GM19025 (cell line): Measurements from ENCODE around the gene NTMT1.

Source experiments
- ATAC-seq: cut with Tn5 transposase; IDR thresholded peaks from one replicate; pipeline ENCODE4 v1.9.1; 2021; ENCODE audit warnings: mild to moderate bottlenecking, low read depth, moderate library complexity; ENCODE audit not compliant: unreplicated experiment

Gene NTMT1

DNA sequence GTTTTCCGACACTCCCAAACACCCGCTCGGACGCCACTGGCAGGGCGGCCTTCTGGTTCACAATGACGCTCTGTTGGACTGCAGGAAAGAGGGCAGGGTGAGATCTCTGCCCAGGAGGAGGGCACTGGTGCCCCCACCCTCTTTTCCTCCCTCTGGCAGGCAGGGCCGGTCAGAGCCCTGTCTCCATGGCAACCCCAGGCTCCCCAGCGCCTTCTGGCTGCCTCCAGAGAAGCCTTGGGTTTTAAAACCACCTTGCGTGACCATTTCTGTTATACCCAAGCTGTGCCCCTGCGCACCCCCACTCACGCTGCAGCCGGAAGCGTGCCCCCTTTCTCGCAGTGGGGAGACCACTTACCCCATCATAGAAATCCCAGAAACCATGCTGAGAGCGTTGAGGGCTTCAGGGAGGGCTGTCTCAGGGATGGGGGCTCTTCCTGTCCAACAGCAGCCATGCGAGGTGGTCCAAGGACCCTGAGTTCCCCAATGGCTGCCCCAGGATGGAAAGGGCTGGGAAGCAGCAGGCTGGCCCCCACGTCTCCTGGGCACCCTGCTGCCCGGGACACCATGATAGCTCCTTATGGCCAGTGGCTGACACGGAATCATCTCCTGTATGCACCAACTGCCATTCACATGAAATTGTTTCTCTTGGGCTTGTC is 12.3 kb upstream of the NTMT1 start:
- no peak for ATAC-seq

DNA sequence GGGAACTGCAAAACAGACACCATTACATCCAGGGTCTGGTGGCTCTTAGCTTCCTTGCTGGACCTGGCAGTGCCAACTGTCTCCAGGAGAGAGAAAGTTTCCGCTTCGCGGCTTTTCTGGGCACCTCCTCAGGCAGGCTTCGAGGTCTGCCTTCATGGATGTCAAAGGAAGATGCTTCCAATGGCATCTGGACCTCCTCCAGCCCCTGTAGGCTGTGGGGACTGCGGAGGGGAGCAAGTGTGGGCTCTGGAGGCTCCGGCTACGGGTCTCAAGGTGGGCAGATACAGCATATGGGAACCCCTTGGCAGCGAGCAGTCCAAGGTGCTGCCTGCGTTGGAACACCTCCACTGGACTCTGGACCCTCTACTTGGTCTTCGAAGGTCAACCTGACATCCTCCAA is 11.0 kb upstream of the NTMT1 start:
- no peak for ATAC-seq

DNA sequence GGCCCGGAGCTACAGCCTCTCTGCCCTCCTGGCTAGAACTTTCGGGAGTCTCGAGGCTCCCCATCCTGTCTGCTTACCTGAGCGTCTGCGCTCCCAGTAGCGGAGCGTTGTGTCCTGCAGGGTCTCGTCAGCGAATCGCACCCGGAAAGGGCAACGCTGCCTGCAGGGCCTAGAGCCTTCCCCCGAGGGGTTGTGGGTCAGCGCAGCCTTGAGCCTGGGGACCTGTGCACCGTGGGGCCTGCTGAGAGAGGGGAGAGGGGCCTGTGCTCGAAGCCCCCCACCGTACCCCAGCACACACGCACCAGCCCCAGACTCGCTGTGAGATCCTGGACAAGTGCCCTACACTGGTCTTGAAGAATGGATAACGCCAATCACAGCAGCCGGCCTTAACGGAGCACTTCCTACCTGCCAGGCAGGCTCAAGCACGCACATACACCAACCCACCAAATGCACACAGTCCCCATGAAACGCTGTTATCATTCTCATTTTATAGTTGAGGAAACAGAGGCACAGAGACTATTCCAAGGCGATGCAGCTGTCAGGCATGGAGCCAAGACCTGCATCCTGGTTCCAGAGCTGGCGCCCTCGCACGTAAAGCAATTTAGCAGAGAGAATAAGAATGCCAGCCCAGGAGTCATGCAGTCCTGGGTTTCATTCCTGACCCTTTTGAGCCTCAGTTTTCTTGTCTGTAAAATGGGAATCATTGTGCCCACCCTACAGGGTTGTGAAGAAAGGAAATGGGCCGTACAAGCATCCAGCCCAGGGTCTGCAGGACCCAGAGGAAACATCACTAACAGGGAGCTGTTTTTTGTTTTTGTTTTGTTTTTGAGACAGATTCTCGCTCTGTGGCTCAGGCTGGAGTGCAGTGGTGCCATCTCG is 10.3 kb upstream of the NTMT1 start:
- ATAC-seq = no peak

GRCh38 chr9:129617167-129617566 is 8.8 kb upstream of the NTMT1 start:
- ATAC-seq = no peak

DNA sequence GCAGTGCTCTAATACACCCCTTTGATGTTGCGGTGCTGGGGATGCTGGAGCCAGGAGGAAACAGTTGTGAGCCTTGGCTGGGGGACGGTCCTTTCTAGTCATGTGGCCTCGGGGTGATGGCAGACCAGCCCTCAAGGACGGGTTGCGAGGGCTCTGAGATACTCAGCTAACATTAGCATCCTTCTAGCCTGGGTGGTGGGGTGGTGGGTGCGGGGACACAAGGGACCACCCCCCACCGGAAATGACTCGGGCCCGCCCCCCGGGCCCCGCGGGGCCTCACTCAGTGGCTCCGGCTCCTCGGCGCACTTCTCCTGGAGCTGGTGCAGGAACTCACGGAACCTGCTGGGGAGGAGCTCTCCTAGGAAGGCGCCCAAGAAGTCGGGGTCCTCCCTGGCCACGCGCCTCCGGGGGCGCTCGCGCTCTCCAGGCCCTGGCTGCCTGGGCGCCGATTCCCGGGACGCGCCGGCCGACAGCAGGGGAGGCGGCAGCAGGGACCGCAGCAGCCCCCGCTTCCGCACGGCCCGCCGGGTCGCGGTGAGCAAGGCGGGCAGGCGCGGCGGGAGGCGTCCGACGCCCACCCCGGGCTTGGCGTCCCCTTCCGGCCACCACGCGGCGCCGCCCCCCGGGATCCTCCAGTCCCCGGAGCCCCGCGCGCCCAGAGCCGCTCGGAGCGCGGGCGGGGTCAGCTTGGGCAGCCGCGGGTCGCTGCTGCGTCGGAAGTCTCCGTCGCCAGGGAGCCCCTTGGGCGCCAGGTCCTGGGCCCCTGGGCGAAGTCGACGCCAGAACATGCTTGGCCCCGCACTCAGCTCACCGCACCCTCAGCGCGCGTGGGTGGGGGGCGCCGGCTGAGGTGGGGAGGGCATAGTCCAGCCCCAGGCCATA is 5.9 kb upstream of the NTMT1 start:
- no peak for ATAC-seq

- ATAC-seq = no peak
Observed at GRCh38 chr9:129620669-129621295, 5.2 kb upstream of the NTMT1 start, which contains the start of gene C9orf50. Gene C9orf50, minus strand, starts transcription at chr9:129621101. Its CDS starts 527 bp downstream, at chr9:129620574.

DNA sequence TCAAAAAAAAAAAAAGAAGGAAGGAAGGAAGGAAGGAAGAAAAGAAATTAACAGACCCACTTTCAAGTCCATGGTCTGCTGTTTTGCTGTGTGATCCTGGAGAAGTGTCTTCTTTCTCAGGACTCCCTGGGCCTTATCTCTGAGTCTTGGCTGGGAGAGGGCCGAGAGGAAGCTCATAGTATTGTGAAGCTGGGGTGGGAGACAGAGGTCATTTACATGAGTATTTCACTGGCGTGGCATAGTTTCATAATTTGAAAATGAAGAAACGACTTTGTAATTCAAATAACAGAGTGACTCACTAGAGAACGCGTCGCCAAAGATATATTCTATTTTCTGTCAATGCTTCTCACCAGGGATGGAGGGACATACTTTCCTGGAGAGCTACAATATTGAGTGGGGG is 2.6 kb upstream of the NTMT1 start:
- no peak for ATAC-seq

DNA sequence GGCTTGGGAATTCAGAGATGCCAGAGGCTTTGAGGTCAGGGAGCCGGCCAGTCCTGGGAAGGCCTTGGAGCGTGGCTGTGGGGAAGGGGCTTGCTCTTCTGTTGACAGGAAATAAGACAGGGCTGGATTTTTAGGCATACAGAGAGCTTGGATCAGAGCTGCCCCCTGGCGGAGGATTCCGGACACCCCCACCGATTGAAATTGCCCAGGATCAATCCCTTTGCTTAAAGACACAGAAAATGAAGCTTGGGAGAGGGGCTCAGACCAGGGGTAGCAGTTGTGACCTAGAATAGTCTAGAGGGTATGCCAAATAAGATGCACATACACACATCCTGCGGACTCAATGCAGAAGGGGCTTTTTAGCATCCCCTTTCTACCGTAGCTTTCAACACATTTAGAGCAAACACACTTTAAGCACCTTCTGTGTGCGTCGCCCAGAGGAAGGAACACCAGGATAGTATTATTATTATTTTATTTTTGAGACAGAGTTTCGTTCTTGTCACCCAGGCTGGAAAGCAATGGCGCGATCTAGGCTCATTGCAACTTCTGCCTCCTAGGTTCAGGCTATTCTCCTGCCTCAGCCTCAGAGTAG is 1.7 kb upstream of the NTMT1 start:
- no peak for ATAC-seq

GRCh38 chr9:129624947-129625346 is 1.0 kb upstream of the NTMT1 start:
- no peak for ATAC-seq

DNA sequence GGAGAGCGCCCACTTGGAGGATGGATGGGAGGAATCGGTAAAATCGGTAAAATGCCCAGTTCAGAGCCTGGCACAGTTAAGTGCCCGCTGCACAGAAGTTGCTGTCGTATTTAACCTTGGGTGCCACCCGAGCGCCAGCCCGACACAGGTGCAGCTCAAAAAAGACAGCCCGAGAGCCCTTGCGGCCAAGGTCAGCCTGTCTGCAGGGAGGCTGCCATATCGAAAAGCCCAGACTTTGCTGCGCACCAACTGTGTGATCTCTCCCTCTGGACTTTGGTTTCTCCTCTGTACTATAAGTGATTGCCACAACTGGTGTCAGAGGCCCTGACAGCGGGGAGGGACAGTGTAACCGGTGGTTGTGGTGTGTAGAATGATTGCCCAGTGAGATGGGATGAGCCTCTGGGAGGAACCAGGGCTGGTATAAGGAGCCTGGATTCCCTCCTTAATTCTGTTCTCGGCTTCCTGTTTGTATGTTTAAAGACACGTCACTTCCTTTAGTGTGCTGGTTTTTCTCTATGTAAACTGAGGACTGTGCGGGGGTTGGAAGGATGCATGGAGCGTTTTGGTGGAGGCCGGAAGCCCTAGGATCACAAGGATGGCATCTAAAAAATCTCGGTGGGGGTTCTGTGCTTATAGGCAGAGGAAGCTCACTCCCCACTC is 792 bp downstream of the NTMT1 start:
- ATAC-seq = peak; percentile 17

DNA sequence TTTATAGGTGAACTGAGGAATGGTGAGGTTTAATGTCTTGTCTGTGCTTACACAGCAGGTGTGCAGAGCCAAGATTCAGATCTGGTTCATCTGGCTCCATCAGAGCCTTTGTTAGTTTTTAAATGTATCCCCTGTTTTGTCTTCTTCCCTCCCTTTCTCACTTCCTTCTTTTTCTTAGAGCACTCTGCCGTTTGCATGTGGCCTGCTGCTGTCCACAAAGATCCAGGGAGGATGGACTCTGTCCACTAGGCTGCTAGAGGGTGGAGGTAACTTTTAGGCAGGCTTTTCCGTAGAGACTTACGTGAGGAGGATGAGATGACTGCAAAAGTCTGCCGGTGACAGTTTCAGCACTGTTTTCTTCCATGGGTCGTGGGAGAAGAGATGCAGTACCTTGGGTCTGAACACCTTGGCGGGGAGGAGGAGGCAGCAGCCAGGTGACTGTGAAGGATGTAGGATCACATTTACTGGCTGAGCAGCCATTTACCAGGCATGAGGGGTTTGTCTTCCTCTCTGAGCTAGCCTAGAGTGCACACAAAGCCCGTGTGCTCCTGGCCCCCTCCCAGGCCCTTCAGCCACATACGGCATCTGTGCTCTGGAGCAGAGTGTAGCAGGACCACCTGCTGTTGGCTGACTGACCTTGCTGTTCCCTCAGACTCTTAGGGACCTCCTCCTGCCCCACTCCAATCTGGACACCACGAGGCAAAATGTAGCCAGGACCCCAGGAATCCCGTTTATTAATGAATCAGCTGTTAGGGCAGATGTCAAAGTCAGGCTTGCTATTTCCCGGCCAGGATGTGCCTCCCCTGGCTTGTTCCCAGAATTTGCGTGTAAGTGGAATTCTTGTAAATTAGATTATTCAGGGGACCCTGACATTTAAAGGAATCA is 1.8 kb downstream of the NTMT1 start:
- ATAC-seq = no peak

DNA sequence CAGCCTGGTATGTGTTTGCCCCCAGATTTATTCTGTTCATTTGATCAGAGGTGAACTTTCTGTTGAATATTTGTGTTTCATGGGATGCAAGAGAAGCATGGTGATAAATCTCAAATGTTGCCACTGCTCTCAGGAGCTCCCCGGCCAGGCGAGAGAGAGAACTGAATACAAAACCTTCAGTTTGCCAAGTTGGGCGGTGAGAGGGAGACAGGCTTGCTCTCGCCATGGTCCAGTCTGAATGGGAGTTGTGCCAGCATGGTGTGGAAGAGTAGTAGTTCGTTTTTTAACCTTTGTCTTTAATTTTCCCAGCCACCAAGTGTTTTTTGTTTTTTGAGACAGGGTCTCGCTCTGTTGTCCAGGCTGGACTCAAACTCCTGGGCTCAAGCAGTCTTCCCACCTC is 2.7 kb downstream of the NTMT1 start:
- ATAC-seq = no peak

DNA sequence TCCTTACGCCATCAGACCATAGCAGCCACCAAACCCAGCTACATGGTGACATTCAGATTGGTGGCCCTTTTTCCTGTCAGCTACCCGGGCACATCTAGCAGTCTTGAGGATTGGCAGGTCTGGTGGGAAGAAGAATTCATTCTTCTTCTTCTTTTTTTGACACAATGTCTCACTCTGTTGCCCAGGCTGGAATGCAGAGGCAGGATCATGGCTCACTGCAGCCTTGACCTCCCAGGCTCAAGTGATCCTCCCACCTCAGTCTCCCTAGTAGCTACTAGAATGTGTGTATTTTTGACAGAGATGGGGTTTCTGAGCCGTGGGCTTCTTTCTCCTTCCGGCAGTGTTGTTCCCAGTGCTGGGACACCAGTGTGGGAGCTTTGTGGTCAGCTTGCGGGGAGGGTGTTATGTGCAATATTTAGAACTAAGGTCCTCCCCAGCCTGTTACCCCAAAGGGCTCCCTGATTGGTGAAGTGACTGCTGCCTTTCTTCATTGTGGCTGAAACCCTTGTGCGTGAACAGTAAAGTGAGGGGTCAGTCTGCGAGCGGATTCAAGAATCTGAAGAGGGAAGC is 3.4 kb downstream of the NTMT1 start:
- ATAC-seq = no peak

- no peak for ATAC-seq
Observed at GRCh38 chr9:129630967-129631673, 5.2 kb downstream of the NTMT1 start.

GRCh38 chr9:129631674-129632129 is 5.7 kb downstream of the NTMT1 start:
- ATAC-seq = no peak

GRCh38 chr9:129632460-129632859 is 6.5 kb downstream of the NTMT1 start:
- ATAC-seq = no peak

DNA sequence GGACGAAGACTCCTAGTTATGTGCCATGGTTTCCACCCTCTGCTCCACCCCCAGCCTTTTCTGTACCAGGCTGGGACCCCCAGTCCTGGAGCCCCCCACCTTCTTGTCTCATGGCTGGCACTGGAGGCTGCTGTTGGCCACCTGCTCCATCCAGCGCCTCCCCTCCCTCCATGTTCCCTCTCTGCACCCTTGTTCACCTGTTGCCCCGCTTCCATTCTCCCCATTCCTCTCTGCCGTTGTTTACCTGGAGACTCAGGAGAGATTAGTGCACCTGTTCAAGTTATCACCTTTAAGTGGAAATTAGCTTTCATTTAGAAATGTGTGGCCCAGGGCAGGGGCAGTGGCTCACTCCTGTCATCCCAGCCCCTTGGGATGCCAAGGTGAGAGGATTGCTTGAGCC is 7.2 kb downstream of the NTMT1 start:
- no peak for ATAC-seq

DNA sequence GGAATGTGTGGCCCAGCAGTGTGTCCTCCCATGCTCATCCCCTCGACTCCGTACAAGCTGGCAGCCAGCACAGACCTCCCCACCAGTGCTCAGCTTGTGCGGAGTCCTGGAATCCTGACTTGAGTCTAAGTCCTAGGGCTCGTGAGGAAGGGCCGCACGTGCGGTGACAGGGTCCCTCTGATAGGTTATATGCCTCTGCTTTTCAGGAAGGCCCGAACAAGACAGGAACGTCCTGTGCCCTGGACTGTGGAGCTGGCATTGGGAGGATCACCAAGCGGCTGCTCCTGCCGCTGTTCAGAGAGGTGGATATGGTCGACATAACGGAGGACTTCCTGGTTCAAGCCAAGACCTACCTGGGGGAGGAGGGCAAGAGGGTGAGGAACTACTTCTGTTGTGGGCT is 7.9 kb downstream of the NTMT1 start:
- no peak for ATAC-seq
